NOMO-1 treated with DMSO at 0.1 percent for 48 hours (cell line): ENCODE data around the gene GOSR2.

Experiments
- DNase-seq: peaks from one replicate; lab custom pipeline; 2025; ENCODE audit not compliant: unreplicated experiment; lab: John Stamatoyannopoulos, UW

GOSR2 gene

DNA sequence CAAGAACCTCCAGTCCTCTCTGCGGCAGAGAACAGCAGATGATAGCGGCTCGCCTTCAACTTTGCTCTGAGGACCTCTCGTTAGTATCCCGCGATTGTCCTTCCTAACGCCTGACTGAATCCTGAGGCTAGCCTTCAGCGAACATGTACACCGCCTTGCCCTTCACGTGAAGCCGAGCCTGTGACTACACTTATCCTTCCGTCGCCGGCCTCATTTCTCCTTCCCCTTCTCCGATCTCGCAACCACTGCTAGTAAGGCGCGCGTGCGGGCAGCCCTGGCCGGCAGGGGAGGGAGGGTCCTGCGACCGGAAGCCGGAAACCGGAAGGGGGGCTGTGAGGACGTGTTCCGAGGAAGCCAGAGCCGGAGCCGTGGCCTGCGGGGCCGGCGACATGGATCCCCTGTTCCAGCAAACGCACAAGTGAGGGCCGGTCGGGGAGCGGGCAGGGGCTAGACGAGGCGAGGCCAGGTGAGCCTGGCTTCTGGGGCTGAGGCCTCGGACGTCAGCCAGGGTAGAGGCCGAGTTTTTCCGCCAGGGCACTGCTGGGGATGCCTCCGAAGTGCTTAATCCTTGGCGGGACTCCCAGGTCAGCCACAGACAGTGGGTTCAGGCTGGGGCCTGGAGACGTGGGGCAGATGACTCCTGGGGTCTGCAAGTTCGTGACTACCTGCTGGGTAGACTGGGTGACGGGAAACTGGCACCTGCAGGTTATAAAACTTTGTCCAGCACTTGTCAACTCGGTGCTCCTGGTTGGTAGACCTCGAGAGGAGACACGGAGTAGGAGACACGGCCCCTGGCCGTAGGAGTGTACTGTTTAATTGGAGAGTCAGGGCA, at the start of gene GOSR2:
Gene GOSR2, plus strand, starts transcription at position 357 of the 832 bp plus-strand sequence. Its CDS starts 33 bp downstream, at position 390.
- peak; percentile 90 for DNase-seq

DNA sequence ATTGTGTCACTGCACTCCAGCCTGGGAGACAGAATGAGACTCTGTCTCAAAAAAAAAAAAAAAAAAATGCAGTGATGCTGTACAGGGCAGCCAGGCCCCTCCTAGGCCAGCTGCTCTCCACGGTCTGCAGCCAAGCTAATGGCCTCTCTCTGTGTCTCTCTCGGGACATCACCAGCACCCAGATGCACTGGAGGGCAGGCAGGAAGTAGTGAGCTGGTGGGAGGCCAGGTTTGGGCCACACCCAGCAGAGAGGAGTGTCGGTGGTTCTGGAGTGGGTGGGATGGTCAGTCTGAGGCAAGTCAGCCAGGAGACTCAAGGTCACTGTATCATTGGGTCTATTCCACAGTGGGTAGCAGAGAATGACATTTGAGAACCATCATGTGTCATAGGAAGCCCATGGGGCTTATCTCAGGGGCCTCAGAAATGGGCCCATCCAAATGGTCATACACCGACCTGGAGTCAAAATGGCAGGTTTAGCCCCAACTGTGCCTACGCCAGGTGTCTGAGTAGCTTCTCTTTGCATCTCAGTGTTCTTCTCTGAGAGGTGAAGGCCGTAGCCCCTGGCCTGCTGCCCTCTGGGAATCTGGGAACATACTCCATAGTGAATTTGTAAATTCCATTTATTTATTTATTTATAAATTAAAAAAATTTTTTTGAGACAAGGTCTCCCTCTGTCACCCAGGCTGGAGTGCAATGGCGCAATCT, 48.9 kb upstream of the GOSR2 start:
- DNase-seq = no peak

DNA sequence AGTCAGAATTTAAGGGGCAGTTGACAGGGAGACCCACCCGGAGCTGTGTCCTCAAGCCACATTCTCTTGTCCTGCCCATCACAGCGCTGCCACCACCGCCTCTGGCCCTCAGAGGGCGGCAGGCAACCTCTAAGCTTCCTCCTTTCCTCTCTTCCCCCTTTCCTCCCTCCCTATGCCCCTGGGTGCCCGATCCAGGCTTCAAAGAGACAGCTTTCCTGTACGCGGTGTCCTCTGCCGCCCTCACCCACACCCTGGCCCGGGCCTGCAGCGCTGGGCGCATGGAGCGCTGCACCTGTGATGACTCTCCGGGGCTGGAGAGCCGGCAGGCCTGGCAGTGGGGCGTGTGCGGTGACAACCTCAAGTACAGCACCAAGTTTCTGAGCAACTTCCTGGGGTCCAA, 48.1 kb upstream of the GOSR2 start:
- no peak for DNase-seq

DNA sequence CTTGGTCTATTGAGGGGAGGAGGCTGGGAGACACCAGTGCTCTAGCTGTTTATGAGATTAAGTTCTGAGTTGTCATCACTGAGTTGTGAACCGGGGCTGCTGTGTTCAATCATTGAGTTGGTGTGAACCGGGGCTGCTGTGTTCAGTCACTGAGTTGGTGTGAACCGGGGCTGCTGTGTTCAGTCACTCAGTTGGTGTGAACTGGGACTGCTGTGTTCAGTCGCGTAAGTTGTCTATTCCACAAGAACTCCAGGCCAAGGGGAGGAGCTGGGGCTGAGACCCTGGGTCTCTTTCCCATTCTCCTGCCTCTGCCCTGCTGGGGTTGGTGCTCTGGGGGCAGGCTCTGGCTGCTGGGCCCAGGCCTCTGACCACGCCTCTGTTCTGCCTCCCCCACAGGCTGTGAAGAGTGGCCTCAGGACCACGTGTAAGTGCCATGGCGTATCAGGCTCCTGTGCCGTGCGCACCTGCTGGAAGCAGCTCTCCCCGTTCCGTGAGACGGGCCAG, 47.1 kb upstream of the GOSR2 start:
- no peak for DNase-seq

DNA sequence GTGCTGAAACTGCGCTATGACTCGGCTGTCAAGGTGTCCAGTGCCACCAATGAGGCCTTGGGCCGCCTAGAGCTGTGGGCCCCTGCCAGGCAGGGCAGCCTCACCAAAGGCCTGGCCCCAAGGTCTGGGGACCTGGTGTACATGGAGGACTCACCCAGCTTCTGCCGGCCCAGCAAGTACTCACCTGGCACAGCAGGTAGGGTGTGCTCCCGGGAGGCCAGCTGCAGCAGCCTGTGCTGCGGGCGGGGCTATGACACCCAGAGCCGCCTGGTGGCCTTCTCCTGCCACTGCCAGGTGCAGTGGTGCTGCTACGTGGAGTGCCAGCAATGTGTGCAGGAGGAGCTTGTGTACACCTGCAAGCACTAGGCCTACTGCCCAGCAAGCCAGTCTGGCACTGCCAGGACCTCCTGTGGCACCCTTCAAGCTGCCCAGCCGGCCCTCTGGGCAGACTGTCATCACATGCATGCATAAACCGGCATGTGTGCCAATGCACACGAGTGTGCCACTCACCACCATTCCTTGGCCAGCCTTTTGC, 46.5 kb upstream of the GOSR2 start:
- DNase-seq = no peak

DNA sequence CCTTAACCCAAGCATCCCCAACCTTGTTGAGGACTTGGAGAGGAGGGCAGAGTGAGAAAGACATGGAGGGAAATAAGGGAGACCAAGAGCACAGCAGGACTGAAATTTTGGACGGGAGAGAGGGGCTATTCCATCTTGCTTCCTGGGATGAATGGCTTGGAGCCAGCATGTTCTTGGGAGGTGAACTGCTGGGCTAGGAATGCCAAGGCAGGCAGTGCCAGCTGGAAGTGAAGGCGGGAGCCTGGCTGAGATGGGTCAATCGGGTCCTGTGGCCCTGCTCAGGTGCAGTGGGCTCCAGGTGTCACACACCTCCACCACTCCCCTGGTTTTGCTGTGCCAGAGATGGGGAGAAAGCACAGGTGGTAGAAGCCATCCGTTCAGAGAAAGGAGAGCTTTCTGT, 46.0 kb upstream of the GOSR2 start:
- no peak for DNase-seq

DNA sequence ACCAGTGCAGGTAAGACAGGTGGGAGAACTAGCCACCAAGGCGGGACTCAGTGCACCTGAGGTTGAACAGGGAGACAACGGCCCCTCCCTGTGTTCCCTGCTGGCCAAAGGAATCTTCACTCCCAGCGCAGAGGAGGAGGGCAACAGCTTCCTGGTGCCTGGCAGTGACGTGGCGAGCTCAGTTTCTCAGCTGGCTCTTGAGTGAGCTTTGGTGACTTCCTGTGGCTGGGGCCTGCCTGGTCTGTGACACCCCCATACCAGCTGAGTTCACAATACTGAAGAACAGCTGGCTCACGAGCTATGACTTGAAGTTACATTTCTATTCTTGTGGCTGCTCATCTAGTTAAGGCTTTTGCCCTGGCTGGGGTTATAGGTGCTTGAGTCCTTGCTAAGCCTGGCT, 45.5 kb upstream of the GOSR2 start:
- DNase-seq = no peak

DNA sequence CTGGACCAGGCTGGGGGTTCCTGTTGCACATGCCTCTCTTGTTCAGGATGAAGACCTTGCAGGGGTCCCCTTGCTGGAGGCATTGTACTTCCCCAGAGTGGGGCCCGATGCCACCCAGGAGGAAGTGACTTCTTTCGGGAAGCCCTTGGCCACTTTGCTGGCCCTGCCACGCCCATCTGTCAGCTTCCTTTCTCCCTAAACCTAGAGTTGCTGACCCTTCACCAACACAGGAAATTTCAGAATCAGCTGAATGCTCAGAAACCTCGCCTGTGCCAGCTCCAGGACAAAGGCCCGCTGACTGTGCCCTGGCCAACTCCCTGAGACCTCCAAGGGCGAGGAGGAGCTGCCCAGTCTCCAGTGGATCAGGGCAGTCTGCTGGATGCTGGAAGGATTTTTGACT, 44.9 kb upstream of the GOSR2 start:
- peak; percentile 21 for DNase-seq

DNA sequence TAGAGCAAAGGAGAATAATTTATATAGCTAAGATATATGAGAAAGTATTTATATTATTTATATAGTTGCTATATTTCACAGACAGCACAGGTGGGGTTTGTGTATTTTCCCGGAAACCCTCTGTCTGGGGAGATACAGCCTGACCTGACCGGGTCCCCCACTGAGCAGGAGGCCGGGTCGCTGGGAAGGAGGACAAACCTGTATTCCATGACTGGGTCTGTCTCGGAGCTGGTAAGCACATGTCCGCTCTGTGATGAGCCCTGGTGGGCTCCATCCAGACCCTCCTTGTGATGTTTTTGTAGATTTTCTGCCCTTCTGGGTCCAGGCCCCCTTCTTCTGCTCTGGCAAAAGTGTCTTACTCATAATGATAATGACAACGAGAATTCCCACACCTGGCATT, 43.9 kb upstream of the GOSR2 start:
- no peak for DNase-seq

DNA sequence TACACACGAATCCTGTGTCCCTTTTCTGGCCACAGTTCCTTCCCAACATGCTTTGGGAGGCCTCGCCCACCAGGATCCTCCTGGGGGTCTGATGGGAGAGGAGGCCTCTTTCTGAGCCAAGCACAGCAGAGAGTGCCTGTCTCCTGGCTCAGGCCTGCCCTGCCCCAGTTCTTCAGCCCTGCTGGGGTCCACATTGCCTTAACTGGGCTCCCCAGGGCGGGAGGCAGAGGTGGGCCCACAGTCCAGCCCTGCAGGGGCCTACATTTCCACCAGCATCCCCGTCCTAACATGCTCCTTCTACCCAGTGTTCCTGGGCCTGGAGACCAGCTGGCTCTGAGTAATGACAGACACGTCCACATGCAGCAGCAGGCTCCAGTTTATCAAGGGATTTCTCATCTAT, 41.9 kb upstream of the GOSR2 start:
- no peak for DNase-seq

DNA sequence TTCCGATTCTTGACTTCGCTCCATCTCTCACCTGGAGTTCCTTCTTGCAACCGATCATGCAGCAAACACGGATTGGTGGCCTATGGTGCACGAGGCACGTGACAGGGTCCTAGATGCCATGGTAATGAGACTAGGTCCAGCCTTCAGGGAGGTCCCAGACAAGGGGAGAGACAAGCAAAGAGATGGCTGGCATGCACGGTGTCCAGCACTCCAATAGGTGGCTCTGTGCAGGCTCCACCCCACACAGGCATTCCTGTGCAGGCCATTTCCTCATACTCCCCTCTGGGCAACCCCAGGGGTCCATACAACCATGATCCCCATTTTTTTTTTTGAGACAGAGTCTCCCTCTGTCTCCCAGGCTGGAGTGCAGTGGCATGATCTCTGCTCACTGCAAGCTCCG, 40.3 kb upstream of the GOSR2 start:
- DNase-seq = no peak

DNA sequence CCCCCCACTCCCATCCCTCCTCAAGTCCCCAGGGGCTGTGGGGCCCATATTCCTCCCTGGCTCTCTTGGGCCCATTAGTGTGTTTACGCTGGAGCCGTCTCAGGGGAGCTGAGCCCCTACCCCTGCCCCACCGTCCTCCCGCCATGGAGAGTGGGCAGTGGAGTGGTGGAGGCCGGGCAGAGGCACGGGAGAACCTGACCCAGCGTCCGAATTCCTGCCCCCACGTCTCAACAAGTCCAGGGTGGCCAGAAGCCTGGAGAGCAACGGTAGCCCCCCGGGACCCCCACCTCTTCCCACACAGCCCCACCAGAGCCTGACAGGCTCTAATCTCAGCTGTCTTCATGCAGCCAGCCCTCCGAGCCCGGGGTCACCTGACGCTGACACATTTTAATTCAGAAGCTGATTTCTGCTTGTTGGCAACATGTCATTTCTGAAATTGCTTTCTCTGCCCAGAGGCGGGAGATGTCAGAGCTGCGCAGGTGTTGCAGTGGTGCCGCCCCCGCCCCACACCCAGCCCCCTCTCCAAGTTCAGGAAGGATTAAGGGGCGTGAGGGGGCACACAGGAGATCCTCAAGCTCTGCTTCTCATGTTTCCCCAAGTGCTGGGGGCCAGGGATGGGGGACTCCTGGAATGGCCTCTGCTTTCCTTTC, 39.0 kb upstream of the GOSR2 start:
- DNase-seq = no peak

DNA sequence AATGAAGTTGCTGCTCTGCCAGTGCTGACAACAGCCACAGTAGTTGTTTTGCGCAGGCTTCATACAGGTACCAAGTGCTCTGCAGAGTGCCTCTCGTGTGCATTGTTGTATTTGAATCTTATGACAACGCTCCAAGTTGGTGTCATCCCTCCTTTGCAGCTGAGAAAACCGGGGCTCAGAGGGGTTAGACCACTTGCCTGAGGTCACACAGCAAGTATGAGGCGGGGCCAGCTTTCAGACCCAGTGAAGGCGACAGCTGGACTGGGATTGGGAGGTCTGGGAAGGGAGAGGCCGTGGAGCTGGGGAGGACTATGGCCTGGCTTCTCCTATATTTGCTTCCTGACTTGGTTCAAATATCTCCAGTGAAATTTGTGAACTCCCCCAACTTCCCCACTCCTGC, 38.4 kb upstream of the GOSR2 start:
- no peak for DNase-seq

DNA sequence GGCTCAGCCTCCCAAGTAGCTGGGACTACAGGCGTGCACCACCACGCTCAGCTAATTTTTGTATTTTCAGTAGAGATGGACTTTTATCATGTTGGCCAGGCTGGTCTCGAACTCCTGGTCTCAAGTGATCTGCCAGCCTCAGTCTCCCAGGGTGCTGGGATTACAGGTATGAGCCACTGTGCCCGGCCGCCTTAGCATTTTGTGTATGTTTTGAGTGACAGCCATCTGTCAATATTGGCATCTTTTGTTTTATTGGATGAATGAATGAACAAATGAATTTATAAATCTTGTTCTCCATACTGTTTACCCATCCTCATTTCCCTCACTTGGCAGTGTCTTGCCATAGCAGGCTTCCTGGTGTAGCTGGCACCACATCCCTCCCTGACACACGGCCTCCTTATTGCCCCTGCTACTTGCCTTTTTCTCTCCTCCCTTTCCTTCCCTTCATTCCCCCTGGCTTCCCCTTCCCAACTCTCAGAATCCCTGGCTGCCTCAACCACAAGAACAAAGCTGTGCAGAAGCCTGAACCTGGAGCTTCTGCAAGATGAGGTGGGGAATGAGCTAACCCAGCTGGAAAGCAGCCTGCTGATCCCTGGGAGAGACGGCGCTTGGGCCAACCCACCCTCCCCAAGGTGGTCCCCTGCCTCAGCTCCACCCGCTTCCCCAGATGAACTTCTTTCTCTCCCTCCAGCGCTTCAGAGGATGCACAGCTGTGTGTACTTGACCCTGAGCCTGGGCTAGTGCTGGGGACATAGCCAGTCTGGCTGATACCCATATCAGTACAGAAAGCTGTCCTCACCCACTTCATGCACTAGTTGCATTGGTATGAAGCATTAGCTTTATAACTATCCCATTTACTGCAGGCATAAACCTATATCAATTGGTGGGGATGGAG, 37.3 kb upstream of the GOSR2 start:
- no peak for DNase-seq

DNA sequence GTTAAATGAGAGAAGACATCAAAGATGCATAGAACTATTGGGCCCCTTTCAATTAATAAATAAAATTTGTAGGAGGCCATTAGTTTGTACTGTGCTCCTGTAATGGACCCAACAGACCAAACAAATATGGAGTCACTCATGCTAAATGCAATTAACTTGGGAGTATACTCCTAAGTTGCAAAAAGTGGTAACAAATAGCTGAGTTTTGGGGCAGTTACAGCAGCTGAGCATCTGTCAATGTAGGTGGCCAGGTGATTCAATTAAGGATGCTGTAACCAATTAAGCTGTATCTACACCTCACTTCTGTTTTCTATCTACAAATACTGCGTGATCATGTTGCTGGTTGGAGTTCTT, 36.7 kb upstream of the GOSR2 start:
- no peak for DNase-seq

DNA sequence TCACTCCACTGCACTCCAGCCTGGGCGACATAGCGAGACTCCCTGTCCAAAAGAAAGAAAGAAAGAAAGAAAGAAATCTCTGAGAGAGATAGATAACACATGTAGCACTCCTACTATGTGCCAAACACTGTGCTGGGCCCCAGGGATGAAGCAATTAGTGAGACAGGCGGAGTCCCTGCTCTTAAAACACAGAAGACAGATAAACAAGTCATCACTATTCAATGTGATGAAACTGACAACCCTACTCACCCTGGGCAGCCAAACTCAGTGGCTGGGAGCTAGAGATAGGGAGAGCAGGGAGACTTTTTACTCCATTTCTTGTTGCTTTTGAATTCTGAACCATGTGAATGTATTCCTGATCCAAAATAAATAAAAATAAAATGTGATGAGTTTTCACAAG, 35.2 kb upstream of the GOSR2 start:
- no peak for DNase-seq

DNA sequence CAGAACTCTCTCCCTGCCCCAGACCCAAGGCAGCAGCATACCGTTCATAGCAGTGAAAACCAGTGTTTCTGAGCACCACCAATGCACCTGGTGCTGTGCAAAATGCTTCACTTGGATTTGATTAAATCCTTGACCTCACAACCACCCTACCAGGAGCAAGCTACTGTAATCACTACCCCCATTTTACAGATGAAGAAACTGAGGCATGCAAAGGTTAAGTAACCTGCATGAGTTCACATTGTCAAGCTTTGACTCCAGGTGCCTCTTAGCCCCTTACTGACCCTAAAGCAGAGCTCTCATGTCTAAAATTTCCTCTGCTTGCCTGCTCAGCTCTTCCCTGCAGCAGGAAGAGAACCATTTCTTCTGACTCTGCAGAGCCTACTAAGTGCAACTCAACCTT, 34.2 kb upstream of the GOSR2 start:
- no peak for DNase-seq

DNA sequence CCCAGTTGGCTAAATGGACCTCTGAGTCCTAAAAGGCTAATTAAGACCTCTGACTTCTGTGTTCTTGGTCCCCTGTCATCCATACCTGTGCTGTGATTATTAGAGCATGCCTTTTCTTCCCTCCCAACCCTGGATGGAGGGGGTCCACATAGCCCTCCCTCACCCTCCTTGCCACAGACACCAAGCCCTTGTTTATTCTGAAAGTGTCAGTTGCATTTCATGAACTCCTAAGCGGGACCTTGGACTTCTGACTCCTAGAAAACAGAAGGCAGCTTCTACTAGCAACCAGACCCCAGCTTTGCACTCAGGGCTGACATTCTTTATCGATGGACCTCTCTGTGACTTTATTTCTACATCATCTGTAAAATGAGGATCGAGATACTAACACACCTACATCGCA, 33.4 kb upstream of the GOSR2 start:
- no peak for DNase-seq

DNA sequence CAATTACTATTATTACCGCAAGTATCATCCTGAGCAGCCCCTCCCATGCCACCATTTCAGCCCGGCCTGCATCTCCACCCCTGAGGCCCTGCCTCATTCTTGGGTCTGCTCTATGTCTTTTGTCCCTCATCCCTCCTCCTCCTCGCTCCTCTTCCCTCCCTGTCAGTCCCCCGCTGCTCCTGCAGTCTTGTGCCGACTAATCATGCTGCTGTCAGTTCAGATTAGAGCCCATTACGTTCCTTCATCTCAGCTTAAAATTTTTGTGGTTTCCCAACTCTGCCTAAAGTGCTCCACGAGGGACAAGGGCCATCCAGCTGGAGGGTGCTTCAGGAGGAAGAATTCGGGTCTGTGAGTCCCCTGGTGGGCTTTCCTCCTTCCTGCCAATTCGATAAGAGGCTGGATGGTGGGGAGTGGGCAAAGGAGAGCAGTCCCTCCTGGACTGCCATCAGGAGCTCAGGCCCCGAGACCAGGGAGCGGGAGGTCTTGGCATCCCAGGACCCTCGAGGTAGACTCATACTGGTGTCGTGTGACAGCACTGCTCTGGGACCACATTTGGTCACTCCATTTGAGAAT, 32.9 kb upstream of the GOSR2 start:
- no peak for DNase-seq

DNA sequence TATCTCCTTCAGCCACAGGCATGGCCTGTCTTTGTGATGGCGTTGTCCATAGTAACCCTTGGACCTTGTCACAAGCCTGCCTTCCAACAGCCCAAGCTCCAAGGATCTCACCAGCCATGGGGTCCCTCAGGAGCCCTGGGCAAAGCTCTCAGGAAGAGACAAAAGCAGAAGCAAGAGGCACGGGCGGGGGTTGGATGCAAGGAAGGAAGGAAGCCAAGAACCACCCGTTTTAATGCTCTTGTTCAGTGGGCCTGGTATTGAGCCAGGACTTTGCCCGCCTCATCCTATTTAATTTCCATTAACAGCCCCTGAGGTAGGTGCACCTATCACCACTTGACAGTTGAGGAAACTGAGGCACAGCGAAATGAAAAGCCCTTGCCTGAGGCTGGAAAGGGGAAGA, 32.3 kb upstream of the GOSR2 start:
- no peak for DNase-seq
